Coronary artery (tissue), 2 donors: ENCODE results near the gene ACER1.
"Not testable (repeated sequence)": the region's sequence is repeated elsewhere in the genome, so short reads cannot be mapped to it uniquely, and the experiment has no call there.

ENCODE experiments used
- DNase-seq: peaks from one replicate; pipeline ENCODE4 v3.0.0-alpha.2; 2017; ENCODE audit warnings: low spot score
- H3K27ac ChIP-seq, 2 donors: fragments of 200-600 bp; sonication (generic); one replicate each; pipeline ENCODE4 v1.5.1; 2016 to 2019
- H3K4me3 ChIP-seq: fragments of 200-600 bp; sonication (generic); 2 replicates; pipeline ENCODE4 v1.5.1; 2016; ENCODE audit warnings: mild to moderate bottlenecking, moderate library complexity
- CTCF ChIP-seq: fragments of 200-600 bp; sonication (generic); IDR thresholded peaks from one replicate; pipeline ENCODE4 v1.5.1; 2019; ENCODE audit warnings: antibody characterized with exemption

Gene ACER1

DNA sequence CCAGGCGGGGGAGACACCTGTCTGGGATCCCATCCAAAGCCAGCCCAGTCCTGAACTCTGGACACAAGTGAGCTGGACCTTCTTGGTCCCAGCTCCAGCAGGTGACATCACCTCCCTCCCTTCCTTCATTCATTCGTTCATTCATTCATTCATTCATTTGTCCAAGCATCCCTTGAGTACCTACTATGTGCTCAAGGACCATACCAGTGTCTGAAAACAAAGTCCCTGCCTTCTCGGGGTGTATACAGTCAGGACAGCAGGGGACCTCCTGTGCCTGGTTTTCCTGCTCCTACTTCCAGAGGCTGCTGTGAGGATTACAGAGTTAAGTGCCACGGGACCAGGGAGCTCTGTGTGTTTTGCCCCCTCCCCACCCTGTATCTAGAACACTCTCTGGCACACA lies 14.0 kb downstream of the ACER1 start:
- no peak for DNase-seq
- Histone ChIP-seq H3K27ac (no peak overlapping the region), H3K4me3 (no peak overlapping the region)
- TF ChIP-seq CTCF: no peak

GRCh38 chr19:6318772-6319171 lies 14.6 kb downstream of the ACER1 start:
- TF ChIP-seq CTCF: no peak

GRCh38 chr19:6315646-6316045 lies 17.8 kb downstream of the ACER1 start:
- H3K4me3 ChIP-seq, DNase-seq, H3K27ac ChIP-seq: not testable (repeated sequence)

More at GRCh38 chr19:6318772-6319171, 14.6 kb downstream of the ACER1 start:
- Histone ChIP-seq H3K27ac (no peak overlapping the region), H3K4me3 (no peak overlapping the region)
- no peak for DNase-seq

DNA sequence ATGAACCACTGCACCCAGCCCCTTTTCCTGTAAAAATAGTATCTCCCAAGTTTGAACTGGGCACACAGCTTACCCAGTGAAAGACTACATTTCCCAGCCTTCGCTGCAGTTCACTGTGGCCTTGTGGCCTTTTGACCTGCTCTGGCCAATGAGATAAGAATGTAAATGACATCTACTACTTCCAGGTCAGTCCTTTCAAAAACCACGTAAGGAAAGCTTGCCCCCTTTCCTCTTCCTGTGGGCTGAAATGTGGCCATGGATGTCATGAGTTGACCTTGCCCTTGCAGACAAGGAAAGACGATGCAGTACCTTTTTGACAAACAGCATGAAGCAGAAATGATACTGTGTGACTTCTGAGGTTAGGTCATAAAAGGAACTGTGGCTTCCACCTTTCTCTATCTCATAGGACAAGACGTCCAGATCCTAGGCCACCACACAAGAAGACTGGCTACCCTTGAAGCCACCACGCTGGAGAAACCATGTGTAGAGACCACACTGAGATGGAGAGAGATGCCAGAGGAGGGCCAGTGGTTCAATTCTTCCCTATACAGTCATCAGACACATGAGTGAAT lies 19.9 kb downstream of the ACER1 start:
- no peak for DNase-seq
- Histone ChIP-seq H3K27ac (no peak overlapping the region), H3K4me3 (no peak overlapping the region)
- TF ChIP-seq CTCF: no peak

DNA sequence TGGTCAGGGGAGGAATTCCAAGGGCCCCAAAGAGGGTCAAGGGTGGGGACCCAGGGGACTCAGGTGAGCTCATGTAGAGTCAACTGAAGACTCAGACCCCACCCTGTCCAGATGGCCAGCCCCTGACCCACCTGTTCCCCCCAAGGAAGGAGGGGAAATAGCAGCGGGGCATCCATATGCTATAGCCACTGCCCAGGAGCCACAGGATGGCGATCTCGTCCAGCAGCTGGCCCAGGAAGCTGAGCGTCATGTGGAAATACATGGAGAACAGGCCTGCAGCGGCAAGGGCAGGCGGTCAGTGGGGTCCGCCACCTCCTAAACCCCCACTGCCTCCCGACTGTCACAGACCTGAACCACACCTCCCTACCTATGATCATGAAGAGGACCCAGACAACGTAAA lies 21.4 kb downstream of the ACER1 start:
- H3K27ac ChIP-seq: no peak overlapping the region
- H3K4me3 ChIP-seq: no peak overlapping the region
- no peak for DNase-seq
- TF ChIP-seq CTCF: no peak

DNA sequence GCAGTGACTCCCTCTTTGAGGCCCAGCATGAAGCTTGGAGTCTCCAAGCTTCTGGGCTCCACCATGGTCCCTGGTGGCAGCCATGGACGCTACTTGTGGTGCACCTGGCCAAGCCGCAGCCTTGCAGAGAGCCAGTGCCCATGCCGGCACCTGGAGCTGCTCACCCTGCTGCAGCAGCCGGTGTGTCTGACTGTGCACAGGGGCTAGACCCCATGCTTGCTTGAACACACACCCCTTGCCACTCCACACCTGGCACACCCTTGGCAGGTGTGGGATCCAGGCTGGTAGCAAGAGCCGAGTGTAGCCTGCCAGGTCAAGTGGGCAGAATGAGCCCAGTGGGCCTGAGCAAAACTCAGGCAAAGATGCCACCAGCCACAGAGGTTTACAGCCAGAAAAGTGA lies 35.0 kb downstream of the ACER1 start:
- no peak overlapping the region for H3K27ac ChIP-seq
- no peak for TF ChIP-seq CTCF
- no peak overlapping the region for H3K4me3 ChIP-seq
- DNase-seq: no peak

GRCh38 chr19:6297202-6297601 lies 36.2 kb downstream of the ACER1 start:
- no peak for DNase-seq
- Histone ChIP-seq H3K4me3 (no peak overlapping the region), H3K27ac (no peak overlapping the region)
- no peak for TF ChIP-seq CTCF

- no peak overlapping the region for H3K27ac ChIP-seq
- no peak overlapping the region for H3K4me3 ChIP-seq
- no peak for DNase-seq
- TF ChIP-seq CTCF: no peak
Observed at GRCh38 chr19:6292006-6292405, 41.4 kb downstream of the ACER1 start.
